ENCODE measurements around the gene GRM7.

DNA sequence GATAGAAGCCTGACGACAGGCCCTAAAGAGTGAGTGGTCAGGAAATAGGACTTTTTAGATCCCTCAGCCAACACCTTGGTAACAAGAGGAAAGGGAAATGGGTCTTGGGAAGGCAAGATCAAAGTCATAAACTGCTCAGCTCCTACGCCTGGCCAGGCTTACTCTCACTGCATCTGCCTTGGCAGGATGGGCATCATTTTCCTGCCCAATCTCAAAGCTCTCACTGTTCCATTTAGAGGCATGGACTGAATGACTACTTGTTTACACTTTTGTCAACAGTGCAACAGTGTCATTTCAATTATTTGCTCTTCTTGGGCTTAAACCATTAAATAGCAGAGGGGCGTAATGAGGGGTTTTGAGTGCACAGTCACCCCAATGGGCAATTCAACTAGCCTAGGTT lies 808.7 kb downstream of the GRM7 start:
- TF ChIP-seq, protein P1, sequence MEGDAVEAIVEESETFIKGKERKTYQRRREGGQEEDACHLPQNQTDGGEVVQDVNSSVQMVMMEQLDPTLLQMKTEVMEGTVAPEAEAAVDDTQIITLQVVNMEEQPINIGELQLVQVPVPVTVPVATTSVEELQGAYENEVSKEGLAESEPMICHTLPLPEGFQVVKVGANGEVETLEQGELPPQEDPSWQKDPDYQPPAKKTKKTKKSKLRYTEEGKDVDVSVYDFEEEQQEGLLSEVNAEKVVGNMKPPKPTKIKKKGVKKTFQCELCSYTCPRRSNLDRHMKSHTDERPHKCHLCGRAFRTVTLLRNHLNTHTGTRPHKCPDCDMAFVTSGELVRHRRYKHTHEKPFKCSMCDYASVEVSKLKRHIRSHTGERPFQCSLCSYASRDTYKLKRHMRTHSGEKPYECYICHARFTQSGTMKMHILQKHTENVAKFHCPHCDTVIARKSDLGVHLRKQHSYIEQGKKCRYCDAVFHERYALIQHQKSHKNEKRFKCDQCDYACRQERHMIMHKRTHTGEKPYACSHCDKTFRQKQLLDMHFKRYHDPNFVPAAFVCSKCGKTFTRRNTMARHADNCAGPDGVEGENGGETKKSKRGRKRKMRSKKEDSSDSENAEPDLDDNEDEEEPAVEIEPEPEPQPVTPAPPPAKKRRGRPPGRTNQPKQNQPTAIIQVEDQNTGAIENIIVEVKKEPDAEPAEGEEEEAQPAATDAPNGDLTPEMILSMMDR (IDR thresholded peaks at IDR 0.05) = no peak
- TF ChIP-seq POLR2A (IDR thresholded peaks at IDR 0.05) = no peak
